ENCODE results near the gene HTATIP2. TPM values are rescaled to one million over a fixed set of nuclear protein-coding genes. Genes with fewer than 3 reads are reported as not detected.

The HTATIP2 gene
- total RNA-seq, 1 experiment from 2014 or later: 42.5 TPM

GRCh38 chr11:20327377-20327935 is 36.1 kb upstream of the HTATIP2 start:
- H3K36me3 Mint-ChIP-seq (ENCODE audit: insufficient read depth, unreplicated experiment): no peaks in the 10 kb centered on the region
- no peak for DNase-seq (ENCODE audit: unreplicated experiment)
- CTCF ChIA-PET: interaction anchor here (0.8 to 2.1 kb wide), 4 partner anchors 27 to 771 kb away, joined by 3 to 14 read pairs (median 3); no protein-coding TSS in a partner anchor
- intact Hi-C loops (cut with micrococcal nuclease): no loop called here
- POLR2A ChIA-PET: no interaction called here
- no peak for TF ChIP-seq CTCF (IDR thresholded peaks at IDR 0.05; ENCODE audit: unreplicated experiment)
- no peaks in the 10 kb centered on the region for H3K4me1 Mint-ChIP-seq (ENCODE audit: insufficient read depth, unreplicated experiment)
- H3K9me3 Mint-ChIP-seq (ENCODE audit: unreplicated experiment): no peaks in the 10 kb centered on the region
- peaks cover 91% of the 10 kb centered on the region for H3K27me3 Mint-ChIP-seq (ENCODE audit: insufficient read depth, unreplicated experiment)
- no peak overlapping the region for H3K27ac Mint-ChIP-seq (ENCODE audit: low read depth, unreplicated experiment)
- no peak overlapping the region for H3K4me3 Mint-ChIP-seq (ENCODE audit: unreplicated experiment)
- no TSS peak for BruUV-seq (replicated peaks)

GRCh38 chr11:20336056-20336455 is 27.5 kb upstream of the HTATIP2 start:
- no peak for DNase-seq (ENCODE audit: unreplicated experiment)
- no peak for TF ChIP-seq CTCF (IDR thresholded peaks at IDR 0.05; ENCODE audit: unreplicated experiment)
- POLR2A ChIA-PET: no interaction called here
- H3K36me3 Mint-ChIP-seq (ENCODE audit: insufficient read depth, unreplicated experiment): no peaks in the 10 kb centered on the region
- CTCF ChIA-PET: interaction anchor here (0.6 to 2.9 kb wide), 7 partner anchors 10 to 1570 kb away, joined by 3 to 21 read pairs (median 4); no protein-coding TSS in a partner anchor
- intact Hi-C loops (cut with micrococcal nuclease): loop anchor here (2.0 to 5.0 kb wide), 2 partner anchors 87 to 384 kb away; no protein-coding TSS in a partner anchor
- no TSS peak for BruUV-seq (replicated peaks)
- H3K27me3 Mint-ChIP-seq (ENCODE audit: insufficient read depth, unreplicated experiment): peaks cover 100% of the 10 kb centered on the region
- H3K4me3 Mint-ChIP-seq (ENCODE audit: unreplicated experiment): no peak overlapping the region
- no peaks in the 10 kb centered on the region for H3K4me1 Mint-ChIP-seq (ENCODE audit: insufficient read depth, unreplicated experiment)
- H3K9me3 Mint-ChIP-seq (ENCODE audit: unreplicated experiment): no peaks in the 10 kb centered on the region
- H3K27ac Mint-ChIP-seq (ENCODE audit: low read depth, unreplicated experiment): no peak overlapping the region

- H3K27me3 Mint-ChIP-seq (ENCODE audit: insufficient read depth, unreplicated experiment): peaks cover 97% of the 10 kb centered on the region
- ChIA-PET POLR2A (no interaction called here), CTCF (interaction anchor here (0.5 to 2.7 kb wide), 10 partner anchors 12 to 825 kb away, joined by 3 to 10 read pairs (median 6); no protein-coding TSS in a partner anchor)
- no peaks in the 10 kb centered on the region for H3K4me1 Mint-ChIP-seq (ENCODE audit: insufficient read depth, unreplicated experiment)
- BruUV-seq (replicated peaks): no TSS peak
- H3K36me3 Mint-ChIP-seq (ENCODE audit: insufficient read depth, unreplicated experiment): no peaks in the 10 kb centered on the region
- H3K27ac Mint-ChIP-seq (ENCODE audit: low read depth, unreplicated experiment): no peak overlapping the region
- intact Hi-C loops (cut with micrococcal nuclease): loop anchor here (1.0 to 5.0 kb wide), 4 partner anchors 89 to 399 kb away; no protein-coding TSS in a partner anchor
- no peaks in the 10 kb centered on the region for H3K9me3 Mint-ChIP-seq (ENCODE audit: unreplicated experiment)
- no peak overlapping the region for H3K4me3 Mint-ChIP-seq (ENCODE audit: unreplicated experiment)
- peak; percentile 46 for DNase-seq (ENCODE audit: unreplicated experiment)
- peak; percentile 42 for TF ChIP-seq CTCF (IDR thresholded peaks at IDR 0.05; ENCODE audit: unreplicated experiment)
Measured at GRCh38 chr11:20337526-20338154, 25.9 kb upstream of the HTATIP2 start.

- Mint-ChIP-seq H3K9me3 (ENCODE audit: unreplicated experiment) (no peaks in the 10 kb centered on the region), H3K27me3 (ENCODE audit: insufficient read depth, unreplicated experiment) (peaks cover 94% of the 10 kb centered on the region), H3K36me3 (ENCODE audit: insufficient read depth, unreplicated experiment) (no peaks in the 10 kb centered on the region), H3K4me3 (ENCODE audit: unreplicated experiment) (no peak overlapping the region), H3K4me1 (ENCODE audit: insufficient read depth, unreplicated experiment) (no peaks in the 10 kb centered on the region), H3K27ac (ENCODE audit: low read depth, unreplicated experiment) (no peak overlapping the region)
- ChIA-PET CTCF (interaction anchor here (3.5 kb wide), 1 partner anchor 10 kb away, joined by 24 read pairs; no protein-coding TSS in a partner anchor), POLR2A (interaction anchor here (0.5 to 1.0 kb wide), 2 partner anchors 11 to 21 kb away, joined by 3 read pairs; no protein-coding TSS in a partner anchor)
- intact Hi-C loops (cut with micrococcal nuclease): no loop called here
- no peak for TF ChIP-seq CTCF (IDR thresholded peaks at IDR 0.05; ENCODE audit: unreplicated experiment)
- BruUV-seq (replicated peaks): no TSS peak
- no peak for DNase-seq (ENCODE audit: unreplicated experiment)
Measured at GRCh38 chr11:20342347-20343141, 21.0 kb upstream of the HTATIP2 start.

All from MCF 10A (cell line).